ENCODE data around the gene RBBP8NL.

The RBBP8NL gene

GRCh38 chr20:62466806-62467537 lies 39.6 kb upstream of the RBBP8NL start:
- no peak for TF ChIP-seq CTCF (IDR thresholded peaks at IDR 0.05; ENCODE audit: insufficient read depth, low read depth, low read length, missing control alignments)
- DNase-seq (ENCODE audit: low read depth), result no peak

GRCh38 chr20:62466072-62466760 lies 38.9 kb upstream of the RBBP8NL start:
- TF ChIP-seq CTCF (IDR thresholded peaks at IDR 0.05; ENCODE audit: insufficient read depth, low read depth, low read length, missing control alignments), result no peak
- H3K4me3 ChIP-seq (ENCODE audit: low read depth, low read length), result no peak overlapping the region
- no peak for DNase-seq (ENCODE audit: low read depth)

More at GRCh38 chr20:62466806-62467537, 39.6 kb upstream of the RBBP8NL start:
- H3K4me3 ChIP-seq (ENCODE audit: low read depth, low read length), result no peak overlapping the region

GRCh38 chr20:62464990-62465389 lies 37.7 kb upstream of the RBBP8NL start:
- no peak for TF ChIP-seq CTCF (IDR thresholded peaks at IDR 0.05; ENCODE audit: insufficient read depth, low read depth, low read length, missing control alignments)
- H3K4me3 ChIP-seq (ENCODE audit: low read depth, low read length), result no peak overlapping the region

GRCh38 chr20:62464425-62464770 lies 37.1 kb upstream of the RBBP8NL start:
- H3K4me3 ChIP-seq (ENCODE audit: low read depth, low read length), result no peak overlapping the region
- TF ChIP-seq CTCF (IDR thresholded peaks at IDR 0.05; ENCODE audit: insufficient read depth, low read depth, low read length, missing control alignments), result no peak
- DNase-seq (ENCODE audit: low read depth), result no peak

More at GRCh38 chr20:62464990-62465389, 37.7 kb upstream of the RBBP8NL start:
- no peak for DNase-seq (ENCODE audit: low read depth)

GRCh38 chr20:62463651-62464424 lies 36.5 kb upstream of the RBBP8NL start:
- H3K4me3 ChIP-seq (ENCODE audit: low read depth, low read length), result no peak overlapping the region
- no peak for TF ChIP-seq CTCF (IDR thresholded peaks at IDR 0.05; ENCODE audit: insufficient read depth, low read depth, low read length, missing control alignments)
- no peak for DNase-seq (ENCODE audit: low read depth)

GRCh38 chr20:62462976-62463592 lies 35.7 kb upstream of the RBBP8NL start:
- TF ChIP-seq CTCF (IDR thresholded peaks at IDR 0.05; ENCODE audit: insufficient read depth, low read depth, low read length, missing control alignments), result no peak
- no peak for DNase-seq (ENCODE audit: low read depth)
- H3K4me3 ChIP-seq (ENCODE audit: low read depth, low read length), result no peak overlapping the region
